HepG2 (cell line): ENCODE measurements around the gene ACTR6. TPM values are rescaled to one million over a fixed set of nuclear protein-coding genes. Genes with fewer than 3 reads are reported as not detected.

Experiments used
- NCOA5 ChIP-seq: sonication (generic); formaldehyde crosslinking; IDR thresholded peaks from 2 replicates; pipeline ENCODE4 v1.4.0; 2020; ENCODE audit warnings: missing genetic modification reagents
- NR2F6 ChIP-seq, 2 experiments: IDR thresholded peaks; 2 replicates each; pipeline ENCODE4 v1.6.1; 2016; ENCODE audit warnings: antibody characterized with exemption in 1 of 2, mild to moderate bottlenecking in 1 of 2
- RAD21 ChIP-seq: fragments of 450-650 bp; formaldehyde crosslinking; IDR thresholded peaks from 2 replicates; pipeline ENCODE4 v1.5.0; 2020; ENCODE audit warnings: mild to moderate bottlenecking
- SALL1 ChIP-seq: sonication (generic); formaldehyde crosslinking; IDR thresholded peaks from 2 replicates; pipeline ENCODE4 v1.8.0; 2022; ENCODE audit warnings: mild to moderate bottlenecking, missing genetic modification reagents
- SP1 ChIP-seq, 2 experiments: fragments of 450-650 bp in 1 of 2; sonication (generic) in 1 of 2; formaldehyde crosslinking in 1 of 2; IDR thresholded peaks; 2 replicates each; pipeline versions ENCODE4 v1.4.0 to v1.6.1; 2016 to 2020; ENCODE audit warnings: missing genetic modification reagents in 1 of 2
- THYN1 ChIP-seq: sonication (generic); formaldehyde crosslinking; IDR thresholded peaks from 2 replicates; pipeline ENCODE4 v1.8.1; 2023; ENCODE audit warnings: low read depth, mild to moderate bottlenecking, moderate library complexity, missing genetic modification reagents, borderline replicate concordance
- TMF1 ChIP-seq: sonication (generic); formaldehyde crosslinking; IDR thresholded peaks from 2 replicates; pipeline ENCODE4 v1.8.1; 2022; ENCODE audit warnings: low read depth, missing genetic modification reagents
- ZFAT ChIP-seq: sonication (generic); formaldehyde crosslinking; conservative IDR thresholded peaks from 2 replicates; pipeline ENCODE4 v1.8.1; 2023; ENCODE audit warnings: missing genetic modification reagents, inconsistent platforms
- ZNF484 ChIP-seq: sonication (generic); formaldehyde crosslinking; IDR thresholded peaks from 2 replicates; pipeline ENCODE4 v1.5.1; 2020; ENCODE audit warnings: mild to moderate bottlenecking, low read depth, missing genetic modification reagents, borderline replicate concordance
- ZNF552 ChIP-seq: sonication (generic); formaldehyde crosslinking; IDR thresholded peaks from 2 replicates; pipeline ENCODE4 v1.9.0; 2022; ENCODE audit warnings: missing genetic modification reagents, mild to moderate bottlenecking, borderline replicate concordance
- ZSCAN22 ChIP-seq: sonication (generic); formaldehyde crosslinking; IDR thresholded peaks from 2 replicates; pipeline ENCODE4 v1.4.0; 2020; ENCODE audit warnings: mild to moderate bottlenecking, missing genetic modification reagents
- polyA plus RNA-seq, 8 experiments: library from polyadenylated mRNA; depleted of rRNA in 3 of 8; stranded (reverse) in 7 of 8; unstranded in 1 of 8; fragments of >200 nt; fragmentation: Illumina TruSeq in 4 of 8; extraction: Trizol in 4 of 8; gene quantifications; 2 replicates each; pipeline versions ENCODE4 v1.2.1 to v1.2.3, GENCODE V29; 2011 to 2016; ENCODE audit warnings: low read depth in 4 of 8, missing spikeins in 1 of 8, mixed read lengths in 1 of 8; ENCODE audit not compliant: insufficient read depth in 1 of 8
- total RNA-seq, 5 experiments: library from RNA; depleted of rRNA; stranded (reverse); fragments of >200 nt; fragmentation: Illumina TruSeq; extraction: Trizol; gene quantifications; 2 replicates each; pipeline ENCODE4 v1.2.3, GENCODE V29; 2016; ENCODE audit warnings: low read depth in 1 of 5
- TF ChIP-seq, protein P1 (sequence below): sonication (generic); formaldehyde crosslinking; IDR thresholded peaks from 2 replicates; pipeline ENCODE4 v1.4.0; 2020; ENCODE audit warnings: missing genetic modification reagents
- TF ChIP-seq, protein P2 (sequence below): sonication (generic); IDR thresholded peaks from 2 replicates; pipeline ENCODE4 v1.6.1; 2016; ENCODE audit warnings: low read depth, borderline replicate concordance
- TF ChIP-seq, protein P3 (sequence below): IDR thresholded peaks from 2 replicates; pipeline ENCODE4 v1.6.1; 2016; ENCODE audit warnings: low read depth, missing genetic modification reagents, missing compliant biosample characterization
- TF ChIP-seq, protein P4 (sequence below): IDR thresholded peaks from 2 replicates; pipeline ENCODE4 v1.6.1; 2012; ENCODE audit warnings: low read depth, low read length, improper control_type of control experiment
- TF ChIP-seq, protein P5 (sequence below): sonication (generic); formaldehyde crosslinking; IDR thresholded peaks from 2 replicates; pipeline ENCODE4 v1.4.0; 2020; ENCODE audit warnings: mild to moderate bottlenecking, missing genetic modification reagents
- TF ChIP-seq, protein P6 (sequence below): sonication (generic); formaldehyde crosslinking; IDR thresholded peaks from 2 replicates; pipeline ENCODE4 v1.5.0; 2020; ENCODE audit warnings: missing genetic modification reagents

Gene ACTR6
- total and polyA plus RNA-seq, 2 of the 13 experiments (the other 11 are each of a cell fraction or from before 2014, with no cell fraction given), result 12.9 to 22.4 TPM

DNA sequence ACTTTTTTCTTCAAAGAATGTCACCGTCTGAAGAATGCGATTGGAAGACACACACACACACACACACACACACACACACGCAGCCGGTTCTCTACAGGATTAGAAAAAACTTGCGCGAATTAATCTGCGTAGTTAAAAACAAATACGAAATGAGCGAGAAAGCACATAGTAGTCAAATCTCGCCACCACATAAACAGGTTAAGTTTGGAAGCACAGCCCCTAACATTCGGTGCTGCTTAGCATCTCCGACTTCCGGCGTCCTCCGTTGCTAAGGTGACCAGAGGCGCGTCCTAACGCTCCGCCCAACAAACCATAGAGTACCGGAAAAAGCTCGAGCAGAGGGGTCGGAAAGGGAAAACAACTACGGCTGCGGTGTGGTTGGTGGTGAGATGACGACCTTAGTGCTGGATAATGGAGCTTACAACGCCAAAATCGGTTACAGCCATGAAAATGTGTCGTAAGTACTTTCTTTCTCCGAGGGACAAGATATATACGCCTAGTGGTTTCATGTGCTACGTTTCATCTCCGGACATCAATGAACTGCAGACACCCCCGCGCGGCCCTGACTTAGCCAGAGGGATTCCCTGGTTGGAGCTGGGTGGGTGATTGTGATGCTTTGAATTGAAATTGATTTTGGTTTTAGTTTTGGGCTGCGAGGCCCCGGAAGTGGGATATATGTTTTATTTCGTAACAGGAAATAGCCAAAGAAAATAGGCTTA is at the start of gene ACTR6 (continued):
- TF ChIP-seq, protein P1, sequence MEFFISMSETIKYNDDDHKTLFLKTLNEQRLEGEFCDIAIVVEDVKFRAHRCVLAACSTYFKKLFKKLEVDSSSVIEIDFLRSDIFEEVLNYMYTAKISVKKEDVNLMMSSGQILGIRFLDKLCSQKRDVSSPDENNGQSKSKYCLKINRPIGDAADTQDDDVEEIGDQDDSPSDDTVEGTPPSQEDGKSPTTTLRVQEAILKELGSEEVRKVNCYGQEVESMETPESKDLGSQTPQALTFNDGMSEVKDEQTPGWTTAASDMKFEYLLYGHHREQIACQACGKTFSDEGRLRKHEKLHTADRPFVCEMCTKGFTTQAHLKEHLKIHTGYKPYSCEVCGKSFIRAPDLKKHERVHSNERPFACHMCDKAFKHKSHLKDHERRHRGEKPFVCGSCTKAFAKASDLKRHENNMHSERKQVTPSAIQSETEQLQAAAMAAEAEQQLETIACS (CRISPR knock-in tag), result no peak
- TF ChIP-seq TMF1 (CRISPR knock-in tag) (no peak), SP1 (IDR thresholded peaks at IDR 0.05) (no peak), SP1 (CRISPR knock-in tag; IDR thresholded peaks at IDR 0.05) (peak; percentile 67), ZNF552 (CRISPR knock-in tag) (no peak), NR2F6 (IDR thresholded peaks at IDR 0.05) (peak; percentile 43; the same call in 1 of the 2 replicates), NR2F6 (CRISPR knock-in tag; IDR thresholded peaks at IDR 0.05) (peak; percentile 43; the same call in 1 of the 2 replicates), SALL1 (CRISPR knock-in tag) (peak; percentile 86), ZSCAN22 (CRISPR knock-in tag) (no peak), NCOA5 (CRISPR knock-in tag) (no peak), THYN1 (CRISPR knock-in tag) (no peak), RAD21 (CRISPR knock-in tag) (peak; percentile 29; the same call in 1 of the 2 replicates), ZNF484 (CRISPR knock-in tag) (no peak), ZFAT (CRISPR knock-in tag) (no peak)
- TF ChIP-seq, protein P2, sequence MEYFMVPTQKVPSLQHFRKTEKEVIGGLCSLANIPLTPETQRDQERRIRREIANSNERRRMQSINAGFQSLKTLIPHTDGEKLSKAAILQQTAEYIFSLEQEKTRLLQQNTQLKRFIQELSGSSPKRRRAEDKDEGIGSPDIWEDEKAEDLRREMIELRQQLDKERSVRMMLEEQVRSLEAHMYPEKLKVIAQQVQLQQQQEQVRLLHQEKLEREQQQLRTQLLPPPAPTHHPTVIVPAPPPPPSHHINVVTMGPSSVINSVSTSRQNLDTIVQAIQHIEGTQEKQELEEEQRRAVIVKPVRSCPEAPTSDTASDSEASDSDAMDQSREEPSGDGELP, result peak; percentile 19; the same call in 1 of the 2 replicates
- TF ChIP-seq, protein P3, sequence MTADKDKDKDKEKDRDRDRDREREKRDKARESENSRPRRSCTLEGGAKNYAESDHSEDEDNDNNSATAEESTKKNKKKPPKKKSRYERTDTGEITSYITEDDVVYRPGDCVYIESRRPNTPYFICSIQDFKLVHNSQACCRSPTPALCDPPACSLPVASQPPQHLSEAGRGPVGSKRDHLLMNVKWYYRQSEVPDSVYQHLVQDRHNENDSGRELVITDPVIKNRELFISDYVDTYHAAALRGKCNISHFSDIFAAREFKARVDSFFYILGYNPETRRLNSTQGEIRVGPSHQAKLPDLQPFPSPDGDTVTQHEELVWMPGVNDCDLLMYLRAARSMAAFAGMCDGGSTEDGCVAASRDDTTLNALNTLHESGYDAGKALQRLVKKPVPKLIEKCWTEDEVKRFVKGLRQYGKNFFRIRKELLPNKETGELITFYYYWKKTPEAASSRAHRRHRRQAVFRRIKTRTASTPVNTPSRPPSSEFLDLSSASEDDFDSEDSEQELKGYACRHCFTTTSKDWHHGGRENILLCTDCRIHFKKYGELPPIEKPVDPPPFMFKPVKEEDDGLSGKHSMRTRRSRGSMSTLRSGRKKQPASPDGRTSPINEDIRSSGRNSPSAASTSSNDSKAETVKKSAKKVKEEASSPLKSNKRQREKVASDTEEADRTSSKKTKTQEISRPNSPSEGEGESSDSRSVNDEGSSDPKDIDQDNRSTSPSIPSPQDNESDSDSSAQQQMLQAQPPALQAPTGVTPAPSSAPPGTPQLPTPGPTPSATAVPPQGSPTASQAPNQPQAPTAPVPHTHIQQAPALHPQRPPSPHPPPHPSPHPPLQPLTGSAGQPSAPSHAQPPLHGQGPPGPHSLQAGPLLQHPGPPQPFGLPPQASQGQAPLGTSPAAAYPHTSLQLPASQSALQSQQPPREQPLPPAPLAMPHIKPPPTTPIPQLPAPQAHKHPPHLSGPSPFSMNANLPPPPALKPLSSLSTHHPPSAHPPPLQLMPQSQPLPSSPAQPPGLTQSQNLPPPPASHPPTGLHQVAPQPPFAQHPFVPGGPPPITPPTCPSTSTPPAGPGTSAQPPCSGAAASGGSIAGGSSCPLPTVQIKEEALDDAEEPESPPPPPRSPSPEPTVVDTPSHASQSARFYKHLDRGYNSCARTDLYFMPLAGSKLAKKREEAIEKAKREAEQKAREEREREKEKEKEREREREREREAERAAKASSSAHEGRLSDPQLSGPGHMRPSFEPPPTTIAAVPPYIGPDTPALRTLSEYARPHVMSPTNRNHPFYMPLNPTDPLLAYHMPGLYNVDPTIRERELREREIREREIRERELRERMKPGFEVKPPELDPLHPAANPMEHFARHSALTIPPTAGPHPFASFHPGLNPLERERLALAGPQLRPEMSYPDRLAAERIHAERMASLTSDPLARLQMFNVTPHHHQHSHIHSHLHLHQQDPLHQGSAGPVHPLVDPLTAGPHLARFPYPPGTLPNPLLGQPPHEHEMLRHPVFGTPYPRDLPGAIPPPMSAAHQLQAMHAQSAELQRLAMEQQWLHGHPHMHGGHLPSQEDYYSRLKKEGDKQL (CRISPR knock-in tag), result peak; percentile 61; the same call in 1 of the 2 replicates
- TF ChIP-seq, protein P4, sequence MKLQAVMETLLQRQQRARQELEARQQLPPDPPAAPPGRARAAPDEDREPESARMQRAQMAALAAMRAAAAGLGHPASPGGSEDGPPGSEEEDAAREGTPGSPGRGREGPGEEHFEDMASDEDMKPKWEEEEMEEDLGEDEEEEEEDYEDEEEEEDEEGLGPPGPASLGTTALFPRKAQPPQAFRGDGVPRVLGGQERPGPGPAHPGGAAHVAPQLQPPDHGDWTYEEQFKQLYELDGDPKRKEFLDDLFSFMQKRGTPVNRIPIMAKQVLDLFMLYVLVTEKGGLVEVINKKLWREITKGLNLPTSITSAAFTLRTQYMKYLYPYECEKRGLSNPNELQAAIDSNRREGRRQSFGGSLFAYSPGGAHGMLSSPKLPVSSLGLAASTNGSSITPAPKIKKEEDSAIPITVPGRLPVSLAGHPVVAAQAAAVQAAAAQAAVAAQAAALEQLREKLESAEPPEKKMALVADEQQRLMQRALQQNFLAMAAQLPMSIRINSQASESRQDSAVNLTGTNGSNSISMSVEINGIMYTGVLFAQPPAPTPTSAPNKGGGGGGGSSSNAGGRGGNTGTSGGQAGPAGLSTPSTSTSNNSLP, result no peak
- TF ChIP-seq, protein P5, sequence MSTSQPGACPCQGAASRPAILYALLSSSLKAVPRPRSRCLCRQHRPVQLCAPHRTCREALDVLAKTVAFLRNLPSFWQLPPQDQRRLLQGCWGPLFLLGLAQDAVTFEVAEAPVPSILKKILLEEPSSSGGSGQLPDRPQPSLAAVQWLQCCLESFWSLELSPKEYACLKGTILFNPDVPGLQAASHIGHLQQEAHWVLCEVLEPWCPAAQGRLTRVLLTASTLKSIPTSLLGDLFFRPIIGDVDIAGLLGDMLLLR (CRISPR knock-in tag), result no peak
- TF ChIP-seq, protein P6, sequence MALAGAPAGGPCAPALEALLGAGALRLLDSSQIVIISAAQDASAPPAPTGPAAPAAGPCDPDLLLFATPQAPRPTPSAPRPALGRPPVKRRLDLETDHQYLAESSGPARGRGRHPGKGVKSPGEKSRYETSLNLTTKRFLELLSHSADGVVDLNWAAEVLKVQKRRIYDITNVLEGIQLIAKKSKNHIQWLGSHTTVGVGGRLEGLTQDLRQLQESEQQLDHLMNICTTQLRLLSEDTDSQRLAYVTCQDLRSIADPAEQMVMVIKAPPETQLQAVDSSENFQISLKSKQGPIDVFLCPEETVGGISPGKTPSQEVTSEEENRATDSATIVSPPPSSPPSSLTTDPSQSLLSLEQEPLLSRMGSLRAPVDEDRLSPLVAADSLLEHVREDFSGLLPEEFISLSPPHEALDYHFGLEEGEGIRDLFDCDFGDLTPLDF (CRISPR knock-in tag), result no peak
